ENCODE data around the gene HHATL. TPM values are rescaled to one million over a fixed set of nuclear protein-coding genes. Genes with fewer than 3 reads are reported as not detected.
A peak's percentile ranks its signal among the peaks of the same experiment; 100 is the strongest.
"Not testable (repeated sequence)": the region's sequence is repeated elsewhere in the genome, so short reads cannot be mapped to it uniquely, and the experiment has no call there.

HHATL gene
- total RNA-seq, 1 donor from 2014 or later, result 23.0 TPM

DNA sequence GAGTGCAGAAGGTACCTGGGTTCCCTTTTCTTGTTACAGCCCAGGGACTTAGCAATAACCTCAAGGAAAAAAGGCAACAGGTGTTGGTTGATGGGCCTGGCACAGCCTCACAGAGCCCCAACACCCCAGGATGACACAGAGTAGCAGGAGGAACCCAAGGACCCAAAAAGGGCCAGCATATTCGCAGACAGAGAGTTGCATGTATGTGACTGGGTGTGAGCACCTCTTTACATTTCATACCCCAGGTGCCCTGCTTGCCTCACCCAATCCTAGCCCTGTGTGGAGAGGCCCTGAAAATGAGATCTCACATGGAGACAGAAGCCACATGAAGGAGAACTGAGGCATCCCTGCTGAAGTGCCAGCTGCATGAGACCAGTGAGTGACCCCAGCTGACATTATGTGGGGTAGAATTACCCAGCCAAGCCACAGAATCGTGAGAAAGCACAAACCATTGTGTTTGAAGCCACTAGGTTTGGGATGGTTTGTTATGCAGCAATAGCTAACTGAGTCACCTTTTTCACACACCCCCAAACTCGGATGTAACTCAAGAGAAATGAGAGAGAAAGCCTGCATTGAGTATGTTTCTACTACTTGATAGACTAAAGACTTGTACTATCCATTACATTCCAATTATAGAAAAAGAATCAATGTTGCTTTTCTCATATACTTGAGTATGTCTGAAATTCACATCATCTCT lies 26.2 kb upstream of the HHATL start:
- Histone ChIP-seq H3K27me3 (ENCODE audit: control insufficient read depth in 3 of 3, insufficient read depth in 3 of 3, low read length in 3 of 3) (no peaks in the 10 kb centered on the region), H3K27ac (ENCODE audit: low read depth, low read length) (peak overlapping the region; percentile 73), H3K9me3 (ENCODE audit: control insufficient read depth in 3 of 3, low read length in 3 of 3) (no peaks in the 10 kb centered on the region), H3K9ac (ENCODE audit: low read depth in 1 of 3, low read length in 3 of 3) (no peak overlapping the region), H3K36me3 (ENCODE audit: control insufficient read depth in 3 of 3, insufficient read depth in 3 of 3, low read length in 3 of 3) (no peaks in the 10 kb centered on the region), H3K4me1 (ENCODE audit: control insufficient read depth in 3 of 3, insufficient read depth in 3 of 3, low read length in 3 of 3) (peaks cover 32 to 52% (median 39%) of the 10 kb centered on the region in 3 donors), H3K4me3 (ENCODE audit: low read length in 3 of 3) (no peak overlapping the region)

DNA sequence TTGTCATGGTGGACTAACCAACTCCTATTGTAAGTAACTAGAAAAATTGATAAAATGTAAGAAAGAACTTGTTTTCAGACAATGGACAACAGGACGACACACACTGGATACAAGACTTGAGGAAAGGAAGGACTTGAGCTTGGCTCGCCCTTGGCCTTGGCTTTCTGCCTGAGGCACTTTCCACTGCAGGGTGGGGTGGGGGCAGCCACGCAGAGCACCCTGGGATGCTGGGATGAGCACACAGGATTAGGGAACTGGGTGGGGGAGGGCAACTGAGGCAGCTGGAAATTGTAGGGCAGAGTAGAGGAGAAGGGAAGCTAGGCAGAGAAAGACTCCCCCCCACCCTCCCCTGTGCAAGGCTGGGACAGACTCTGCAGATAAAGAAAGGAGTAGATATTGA lies 25.5 kb upstream of the HHATL start:
- Histone ChIP-seq H3K9me3 (ENCODE audit: control insufficient read depth in 3 of 3, low read length in 3 of 3) (no peaks in the 10 kb centered on the region), H3K9ac (ENCODE audit: low read depth in 1 of 3, low read length in 3 of 3) (peak overlapping the region in 1 of 3 donors; percentile 40), H3K27me3 (ENCODE audit: control insufficient read depth in 3 of 3, insufficient read depth in 3 of 3, low read length in 3 of 3) (no peaks in the 10 kb centered on the region), H3K4me3 (ENCODE audit: low read length in 3 of 3) (no peak overlapping the region), H3K36me3 (ENCODE audit: control insufficient read depth in 3 of 3, insufficient read depth in 3 of 3, low read length in 3 of 3) (no peaks in the 10 kb centered on the region), H3K27ac (ENCODE audit: low read depth, low read length) (peak overlapping the region; percentile 28), H3K4me1 (ENCODE audit: control insufficient read depth in 3 of 3, insufficient read depth in 3 of 3, low read length in 3 of 3) (peaks cover 32 to 52% (median 39%) of the 10 kb centered on the region in 3 donors)

DNA sequence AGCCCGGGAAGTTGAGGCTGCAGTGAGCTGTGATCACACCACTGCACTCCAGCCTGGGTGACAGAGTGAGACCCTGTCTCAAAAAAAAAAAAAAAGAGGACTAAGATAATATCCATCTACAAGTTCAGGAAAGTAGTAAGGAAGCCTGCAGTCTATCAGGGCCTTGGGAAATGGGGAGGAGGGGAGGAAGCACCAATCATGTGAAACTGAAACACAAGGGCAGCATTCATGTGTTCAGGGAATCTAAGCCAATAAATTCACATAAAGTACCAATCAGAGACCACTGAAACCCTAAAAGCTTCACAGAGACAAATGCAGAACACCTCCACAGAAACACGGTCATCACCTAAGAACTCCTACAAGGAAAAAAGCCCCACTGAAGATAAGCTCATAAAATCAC lies 22.9 kb upstream of the HHATL start:
- Histone ChIP-seq H3K27me3 (ENCODE audit: control insufficient read depth in 3 of 3, insufficient read depth in 3 of 3, low read length in 3 of 3) (no peaks in the 10 kb centered on the region), H3K36me3 (ENCODE audit: control insufficient read depth in 3 of 3, insufficient read depth in 3 of 3, low read length in 3 of 3) (no peaks in the 10 kb centered on the region), H3K9me3 (ENCODE audit: control insufficient read depth in 3 of 3, low read length in 3 of 3) (no peaks in the 10 kb centered on the region), H3K4me3 (ENCODE audit: low read length in 3 of 3) (no peak overlapping the region), H3K27ac (ENCODE audit: low read depth, low read length) (no peak overlapping the region), H3K4me1 (ENCODE audit: control insufficient read depth in 3 of 3, insufficient read depth in 3 of 3, low read length in 3 of 3) (peaks cover 25 to 38% (median 29%) of the 10 kb centered on the region in 3 donors), H3K9ac (ENCODE audit: low read depth in 1 of 3, low read length in 3 of 3) (no peak overlapping the region)

DNA sequence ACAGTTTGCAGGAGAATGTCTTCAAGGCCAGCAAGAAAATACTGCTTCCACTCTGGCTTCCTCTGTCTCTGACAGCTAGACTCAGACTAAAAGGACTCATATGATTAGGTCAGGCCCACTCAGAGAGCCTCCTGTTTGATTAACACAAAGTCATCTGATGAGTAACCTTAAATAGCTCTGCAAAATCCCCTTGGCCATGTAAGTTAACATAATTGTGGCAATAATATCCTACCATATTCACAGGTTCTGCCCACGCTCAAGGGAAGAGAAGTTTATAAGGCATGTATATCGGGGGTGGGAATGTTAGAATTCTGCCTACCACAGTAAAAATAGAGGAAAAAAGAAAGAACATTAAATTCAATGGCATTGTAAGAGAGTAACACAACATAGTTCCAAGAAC lies 20.6 kb upstream of the HHATL start:
- Histone ChIP-seq H3K9me3 (ENCODE audit: control insufficient read depth in 3 of 3, low read length in 3 of 3) (no peaks in the 10 kb centered on the region), H3K4me3 (ENCODE audit: low read length in 3 of 3) (no peak overlapping the region), H3K27me3 (ENCODE audit: control insufficient read depth in 3 of 3, insufficient read depth in 3 of 3, low read length in 3 of 3) (no peaks in the 10 kb centered on the region), H3K9ac (ENCODE audit: low read depth in 1 of 3, low read length in 3 of 3) (no peak overlapping the region), H3K27ac (ENCODE audit: low read depth, low read length) (peak overlapping the region; percentile 71), H3K4me1 (ENCODE audit: control insufficient read depth in 3 of 3, insufficient read depth in 3 of 3, low read length in 3 of 3) (peaks cover 5 to 25% (median 14%) of the 10 kb centered on the region in 3 donors), H3K36me3 (ENCODE audit: control insufficient read depth in 3 of 3, insufficient read depth in 3 of 3, low read length in 3 of 3) (no peaks in the 10 kb centered on the region)

DNA sequence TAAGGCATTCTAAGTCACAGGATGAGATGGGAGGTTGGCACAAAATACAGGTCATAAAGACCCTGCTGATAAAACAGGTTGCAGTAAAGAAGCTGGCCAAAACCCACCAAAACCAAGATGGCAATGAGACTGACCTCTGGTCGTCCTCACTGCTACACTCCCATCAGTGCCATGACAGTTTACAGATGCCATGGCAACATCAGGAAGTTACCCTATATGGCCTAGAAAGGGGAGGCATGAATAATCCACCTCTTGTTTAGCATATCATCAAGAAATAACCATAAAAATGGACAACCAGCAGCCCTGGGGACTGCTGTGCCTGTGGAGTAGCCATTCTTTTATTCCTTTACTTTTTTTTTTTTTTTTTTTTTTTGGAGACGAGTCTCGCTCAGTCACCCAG lies 19.8 kb upstream of the HHATL start:
- H3K36me3 ChIP-seq (ENCODE audit: control insufficient read depth in 3 of 3, insufficient read depth in 3 of 3, low read length in 3 of 3); H3K9ac ChIP-seq (ENCODE audit: low read depth in 1 of 3, low read length in 3 of 3); H3K9me3 ChIP-seq (ENCODE audit: control insufficient read depth in 3 of 3, low read length in 3 of 3); H3K27me3 ChIP-seq (ENCODE audit: control insufficient read depth in 3 of 3, insufficient read depth in 3 of 3, low read length in 3 of 3); H3K4me3 ChIP-seq (ENCODE audit: low read length in 3 of 3): not testable (repeated sequence)
- H3K27ac ChIP-seq (ENCODE audit: low read depth, low read length), result peak overlapping the region; percentile 86
- peaks cover 5 to 22% (median 9%) of the 10 kb centered on the region in 3 donors for H3K4me1 ChIP-seq (ENCODE audit: control insufficient read depth in 3 of 3, insufficient read depth in 3 of 3, low read length in 3 of 3)

DNA sequence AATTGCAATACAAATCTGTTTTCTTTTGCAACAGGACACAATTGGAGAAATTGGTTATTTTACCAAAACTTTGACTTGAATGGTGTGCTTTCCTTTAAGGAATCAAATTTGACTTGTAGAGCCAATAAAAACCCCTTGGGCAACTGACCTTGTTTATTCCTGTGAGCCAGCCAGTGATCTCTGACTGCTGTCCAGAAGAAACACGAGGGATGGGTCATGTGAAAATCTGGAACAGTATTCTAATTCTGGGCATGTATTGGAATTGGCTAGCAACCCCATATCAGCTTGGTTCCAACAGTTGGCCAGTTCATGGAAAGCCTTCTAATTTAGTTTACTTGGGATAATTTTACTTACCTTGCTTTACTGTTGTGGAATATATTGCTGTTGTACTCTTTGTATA lies 19.1 kb upstream of the HHATL start:
- Histone ChIP-seq H3K9ac (ENCODE audit: low read depth in 1 of 3, low read length in 3 of 3) (peak overlapping the region in 1 of 3 donors; percentile 35), H3K36me3 (ENCODE audit: control insufficient read depth in 3 of 3, insufficient read depth in 3 of 3, low read length in 3 of 3) (no peaks in the 10 kb centered on the region), H3K27ac (ENCODE audit: low read depth, low read length) (peak overlapping the region; percentile 86), H3K27me3 (ENCODE audit: control insufficient read depth in 3 of 3, insufficient read depth in 3 of 3, low read length in 3 of 3) (no peaks in the 10 kb centered on the region), H3K9me3 (ENCODE audit: control insufficient read depth in 3 of 3, low read length in 3 of 3) (no peaks in the 10 kb centered on the region), H3K4me3 (ENCODE audit: low read length in 3 of 3) (no peak overlapping the region), H3K4me1 (ENCODE audit: control insufficient read depth in 3 of 3, insufficient read depth in 3 of 3, low read length in 3 of 3) (peaks cover 5 to 22% (median 9%) of the 10 kb centered on the region in 3 donors)

DNA sequence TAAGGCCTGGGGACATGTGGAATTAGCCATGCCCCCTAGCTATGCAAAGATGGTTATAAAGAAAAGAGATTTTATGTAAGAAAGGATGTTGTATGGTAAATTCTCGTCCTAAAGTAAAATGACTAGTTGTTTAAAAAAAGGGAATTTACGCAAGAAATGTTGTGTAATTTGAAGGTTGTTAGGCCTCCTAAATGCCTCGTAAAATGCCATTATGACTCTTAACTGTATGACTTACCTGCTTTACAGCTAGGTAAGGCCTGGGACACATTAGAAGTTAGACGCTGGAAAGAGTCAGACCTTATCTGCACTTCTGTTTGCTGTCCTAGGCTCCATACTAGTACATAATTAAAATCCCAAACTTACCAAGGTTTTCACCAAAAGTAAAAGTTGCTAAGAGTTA lies 17.5 kb upstream of the HHATL start:
- no peaks in the 10 kb centered on the region for H3K9me3 ChIP-seq (ENCODE audit: control insufficient read depth in 3 of 3, low read length in 3 of 3)
- peaks cover 5 to 22% (median 9%) of the 10 kb centered on the region in 3 donors for H3K4me1 ChIP-seq (ENCODE audit: control insufficient read depth in 3 of 3, insufficient read depth in 3 of 3, low read length in 3 of 3)
- H3K36me3 ChIP-seq (ENCODE audit: control insufficient read depth in 3 of 3, insufficient read depth in 3 of 3, low read length in 3 of 3), result no peaks in the 10 kb centered on the region
- no peak overlapping the region for H3K4me3 ChIP-seq (ENCODE audit: low read length in 3 of 3)
- H3K27ac ChIP-seq (ENCODE audit: low read depth, low read length), result peak overlapping the region; percentile 86
- H3K27me3 ChIP-seq (ENCODE audit: control insufficient read depth in 3 of 3, insufficient read depth in 3 of 3, low read length in 3 of 3), result no peaks in the 10 kb centered on the region
- H3K9ac ChIP-seq (ENCODE audit: low read depth in 1 of 3, low read length in 3 of 3), result no peak overlapping the region

DNA sequence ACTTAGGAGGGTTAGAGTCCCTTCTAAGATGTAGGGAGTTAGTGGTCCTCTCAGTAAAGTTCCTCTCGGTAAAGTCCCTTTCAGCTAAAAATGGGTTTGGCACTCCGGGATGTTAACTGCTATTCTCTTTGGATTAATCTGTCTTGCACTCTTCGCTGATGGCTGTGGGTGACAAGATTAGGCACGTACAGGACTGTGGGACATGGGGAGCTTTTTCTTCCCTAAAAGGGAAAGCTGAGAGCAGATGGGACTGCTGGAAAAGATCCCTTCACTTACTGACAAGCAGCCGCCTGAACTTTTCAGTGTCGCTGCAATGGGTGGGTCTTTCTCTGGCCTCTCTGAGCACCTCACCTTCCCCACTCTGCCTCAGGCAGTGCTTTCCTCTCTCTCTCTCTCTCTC lies 16.4 kb upstream of the HHATL start:
- Histone ChIP-seq H3K9ac (ENCODE audit: low read depth in 1 of 3, low read length in 3 of 3) (no peak overlapping the region), H3K27ac (ENCODE audit: low read depth, low read length) (peak overlapping the region; percentile 23), H3K4me1 (ENCODE audit: control insufficient read depth in 3 of 3, insufficient read depth in 3 of 3, low read length in 3 of 3) (peaks cover 5 to 22% (median 9%) of the 10 kb centered on the region in 3 donors), H3K4me3 (ENCODE audit: low read length in 3 of 3) (no peak overlapping the region), H3K27me3 (ENCODE audit: control insufficient read depth in 3 of 3, insufficient read depth in 3 of 3, low read length in 3 of 3) (no peaks in the 10 kb centered on the region), H3K9me3 (ENCODE audit: control insufficient read depth in 3 of 3, low read length in 3 of 3) (no peaks in the 10 kb centered on the region), H3K36me3 (ENCODE audit: control insufficient read depth in 3 of 3, insufficient read depth in 3 of 3, low read length in 3 of 3) (no peaks in the 10 kb centered on the region)

DNA sequence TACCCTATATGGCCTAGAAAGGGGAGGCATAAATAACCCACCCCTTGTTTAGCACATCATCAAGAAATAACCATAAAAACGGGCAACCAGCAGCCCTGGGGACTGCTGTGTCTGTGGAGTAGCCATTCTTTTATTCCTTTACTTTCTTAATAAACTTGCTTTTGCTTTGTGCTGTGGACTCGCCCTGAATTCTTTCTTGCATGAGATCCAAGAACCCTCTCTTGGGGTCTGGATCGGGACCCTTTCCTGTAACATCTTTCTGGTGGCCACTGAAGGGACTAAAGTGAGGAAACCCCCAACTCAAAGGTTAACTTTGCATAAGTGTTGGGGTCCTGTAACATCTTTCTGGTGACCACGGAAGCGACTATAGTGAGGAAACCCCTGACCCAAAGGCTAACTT lies 15.7 kb upstream of the HHATL start:
- Histone ChIP-seq H3K27ac (ENCODE audit: low read depth, low read length) (no peak overlapping the region), H3K9me3 (ENCODE audit: control insufficient read depth in 3 of 3, low read length in 3 of 3) (no peaks in the 10 kb centered on the region), H3K36me3 (ENCODE audit: control insufficient read depth in 3 of 3, insufficient read depth in 3 of 3, low read length in 3 of 3) (no peaks in the 10 kb centered on the region), H3K27me3 (ENCODE audit: control insufficient read depth in 3 of 3, insufficient read depth in 3 of 3, low read length in 3 of 3) (no peaks in the 10 kb centered on the region), H3K9ac (ENCODE audit: low read depth in 1 of 3, low read length in 3 of 3) (no peak overlapping the region), H3K4me3 (ENCODE audit: low read length in 3 of 3) (no peak overlapping the region), H3K4me1 (ENCODE audit: control insufficient read depth in 3 of 3, insufficient read depth in 3 of 3, low read length in 3 of 3) (peaks cover 5 to 20% (median 9%) of the 10 kb centered on the region in 3 donors)

DNA sequence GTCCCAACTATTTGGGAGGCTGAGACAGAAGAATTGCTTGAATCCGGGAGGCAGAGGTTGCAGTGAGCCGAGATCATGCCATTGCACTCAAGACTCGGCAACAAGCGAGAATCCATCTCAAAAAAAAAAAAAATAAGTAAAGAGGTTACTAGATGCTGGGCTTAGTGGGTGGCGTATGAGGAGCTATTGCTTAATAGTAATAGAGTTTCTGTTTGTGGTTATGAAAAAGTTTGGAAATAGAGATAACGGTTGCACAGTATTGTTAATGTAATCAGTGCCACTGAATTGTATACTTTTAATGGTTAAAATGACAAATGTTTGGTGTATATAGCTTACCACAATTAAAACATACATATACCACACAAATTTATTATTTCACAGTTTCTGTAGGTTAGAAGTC lies 14.7 kb upstream of the HHATL start:
- Histone ChIP-seq H3K27ac (ENCODE audit: low read depth, low read length) (no peak overlapping the region), H3K4me1 (ENCODE audit: control insufficient read depth in 3 of 3, insufficient read depth in 3 of 3, low read length in 3 of 3) (peaks cover 4 to 15% (median 5%) of the 10 kb centered on the region in 3 donors), H3K36me3 (ENCODE audit: control insufficient read depth in 3 of 3, insufficient read depth in 3 of 3, low read length in 3 of 3) (no peaks in the 10 kb centered on the region), H3K9ac (ENCODE audit: low read depth in 1 of 3, low read length in 3 of 3) (no peak overlapping the region), H3K27me3 (ENCODE audit: control insufficient read depth in 3 of 3, insufficient read depth in 3 of 3, low read length in 3 of 3) (no peaks in the 10 kb centered on the region), H3K9me3 (ENCODE audit: control insufficient read depth in 3 of 3, low read length in 3 of 3) (no peaks in the 10 kb centered on the region), H3K4me3 (ENCODE audit: low read length in 3 of 3) (no peak overlapping the region)

Data from skeletal muscle tissue (tissue), 4 donors.